ENCODE measurements around the gene GPR63. TPM values are rescaled to one million over a fixed set of nuclear protein-coding genes. Genes with fewer than 3 reads are reported as not detected.
A peak's percentile ranks its signal among the peaks of the same experiment; 100 is the strongest.

Gene GPR63
- total RNA-seq, 6 experiments from 2014 or later = 0.02 to 0.16 (median 0.07) TPM; not detected in 2

GRCh38 chr6:96849615-96850014, 12.3 kb upstream of the GPR63 start:
- ATAC-seq (no peak), DNase-seq (no peak)
- Histone ChIP-seq H3K27ac (no peak overlapping the region), H3K4me1 (no peaks in the 10 kb centered on the region), H3K36me3 (no peaks in the 10 kb centered on the region), H3K4me3 (no peak overlapping the region), H3K9me3 (no peaks in the 10 kb centered on the region), H3K27me3 (no peaks in the 10 kb centered on the region)
- 41% methylated on average over 2 of the region's 2 CpGs for WGBS (ENCODE audit: insufficient coverage, low coverage, low lambda C conversion rate, missing lambda C conversion rate)
- TF ChIP-seq CTCF (IDR thresholded peaks at IDR 0.05) (no peak), POLR2A (IDR thresholded peaks at IDR 0.05) (no peak)
- intact Hi-C loops (cut with DNase I) = no loop called here

- Histone ChIP-seq H3K36me3 (no peaks in the 10 kb centered on the region), H3K4me1 (no peaks in the 10 kb centered on the region), H3K9me3 (no peaks in the 10 kb centered on the region), H3K27ac (no peak overlapping the region), H3K4me3 (no peak overlapping the region), H3K27me3 (no peaks in the 10 kb centered on the region)
- DNase-seq (no peak), ATAC-seq (no peak)
- intact Hi-C loops (cut with DNase I) = no loop called here
- TF ChIP-seq CTCF (IDR thresholded peaks at IDR 0.05) (no peak), POLR2A (IDR thresholded peaks at IDR 0.05) (no peak)
These were observed 7.3 kb upstream of the GPR63 start for GRCh38 chr6:96844530-96844929.

- no peaks in the 10 kb centered on the region for H3K27me3 ChIP-seq
- H3K4me3 ChIP-seq = no peak overlapping the region
- ATAC-seq (no peak), DNase-seq (no peak)
- TF ChIP-seq POLR2A (IDR thresholded peaks at IDR 0.05) = no peak
- TF ChIP-seq CTCF (IDR thresholded peaks at IDR 0.05) = no peak
- intact Hi-C loops (cut with DNase I) = no loop called here
- no peaks in the 10 kb centered on the region for H3K9me3 ChIP-seq
- no peaks in the 10 kb centered on the region for H3K36me3 ChIP-seq
- no peak overlapping the region for H3K27ac ChIP-seq
- WGBS (ENCODE audit: insufficient coverage, low coverage, low lambda C conversion rate, missing lambda C conversion rate) = 6% methylated on average over 1 of the region's 2 CpGs
- H3K4me1 ChIP-seq = peaks cover 0 to 5% (median 0%) of the 10 kb centered on the region in 4 donors
These were observed 4.1 kb upstream of the GPR63 start for GRCh38 chr6:96841345-96841744.

GRCh38 chr6:96836631-96837080, 621 bp downstream of the GPR63 start:
- WGBS (ENCODE audit: insufficient coverage, low coverage, low lambda C conversion rate, missing lambda C conversion rate) = 2% methylated on average over 20 of the region's 27 CpGs
- intact Hi-C loops (cut with DNase I) = no loop called here
- DNase-seq (no peak), ATAC-seq (peak; percentile 33 to 42 (median 38))
- TF ChIP-seq CTCF (IDR thresholded peaks at IDR 0.05) (no peak), POLR2A (IDR thresholded peaks at IDR 0.05) (no peak)
- no peaks in the 10 kb centered on the region for H3K9me3 ChIP-seq
- H3K4me1 ChIP-seq = peaks cover 0 to 9% (median 0%) of the 10 kb centered on the region in 4 donors
- H3K36me3 ChIP-seq = no peaks in the 10 kb centered on the region
- no peak overlapping the region for H3K27ac ChIP-seq
- H3K27me3 ChIP-seq = no peaks in the 10 kb centered on the region
- H3K4me3 ChIP-seq = peak overlapping the region; percentile 51 to 64 (median 63)

GRCh38 chr6:96834070-96834469, 3.2 kb downstream of the GPR63 start:
- 66% methylated on average over 2 of the region's 2 CpGs for WGBS (ENCODE audit: insufficient coverage, low coverage, low lambda C conversion rate, missing lambda C conversion rate)
- Histone ChIP-seq H3K4me3 (no peak overlapping the region), H3K27me3 (no peaks in the 10 kb centered on the region), H3K9me3 (no peaks in the 10 kb centered on the region), H3K27ac (no peak overlapping the region), H3K36me3 (no peaks in the 10 kb centered on the region), H3K4me1 (peaks cover 0 to 9% (median 0%) of the 10 kb centered on the region in 4 donors)
- intact Hi-C loops (cut with DNase I) = no loop called here
- TF ChIP-seq CTCF (IDR thresholded peaks at IDR 0.05) = no peak
- TF ChIP-seq POLR2A (IDR thresholded peaks at IDR 0.05) = no peak
- no peak for ATAC-seq
- DNase-seq = no peak
